T-cell (primary cell): ENCODE data around the gene SSBP3. TPM values are rescaled to one million over a fixed set of nuclear protein-coding genes. Genes with fewer than 3 reads are reported as not detected.

Source experiments
- ATAC-seq, 4 experiments: fragments of 200-7000 bp in 3 of 4; fragments of 150-1000 bp in 1 of 4; cut with Tn5 transposase; replicated peaks in 1 of 4; 1 replicate in 3 of 4; 2 replicates in 1 of 4; pipeline ENCODE4 v1.10.0; 2021; ENCODE audit warnings: moderate library complexity in 3 of 4, mild to moderate bottlenecking in 2 of 4, moderate number of reproducible peaks in 1 of 4
- CTCF ChIA-PET, 2 donors: fragments of 300-600 bp; sonication (Branson Sonifier 250); formaldehyde crosslinking; loops; one replicate each; lab custom pipeline; 2022; ENCODE audit warnings: antibody characterized with exemption in 2 of 2; lab: Charles Lee
- POLR2A ChIA-PET, 2 donors: fragments of 300-600 bp; sonication (Branson Sonifier 250); formaldehyde crosslinking; loops; one replicate each; lab custom pipeline; 2022; ENCODE audit warnings: antibody characterized with exemption in 2 of 2; lab: Charles Lee
- DNase-seq, 35 experiments: peaks; one replicate each; pipeline versions ENCODE4 v3.0.0 to v3.0.0-alpha.2; 2013 to 2023
- H3K27ac ChIP-seq: one replicate; pipeline ENCODE4 v1.5.1; 2013; ENCODE audit warnings: low read length
- H3K27me3 ChIP-seq, 2 experiments: replicated peaks in 1 of 2; 1 replicate in 1 of 2; 2 replicates in 1 of 2; pipeline versions ENCODE4 v1.6.1 to v1.7.0; 2013; ENCODE audit warnings: low read length in 1 of 2, mixed read lengths in 1 of 2; ENCODE audit not compliant: control insufficient read depth in 2 of 2, insufficient read depth in 2 of 2; ENCODE audit errors: extremely low read depth in 1 of 2
- H3K36me3 ChIP-seq, 2 donors: 1 replicate in 1 of 2; 2 replicates in 1 of 2; pipeline versions ENCODE4 v1.6.1 to v1.7.0; 2013; ENCODE audit warnings: low read length in 1 of 2; ENCODE audit not compliant: control insufficient read depth in 2 of 2, insufficient read depth in 1 of 2; ENCODE audit errors: extremely low read depth in 1 of 2
- H3K4me1 ChIP-seq, 2 experiments: 1 replicate in 1 of 2; 2 replicates in 1 of 2; pipeline versions ENCODE4 v1.6.1 to v1.7.0; 2013; ENCODE audit warnings: low read length in 2 of 2, mixed read lengths in 1 of 2; ENCODE audit not compliant: insufficient read depth in 2 of 2, control insufficient read depth in 1 of 2; ENCODE audit errors: extremely low read depth in 1 of 2
- H3K4me3 ChIP-seq, 2 donors: 1 replicate in 1 of 2; 2 replicates in 1 of 2; pipeline versions ENCODE4 v1.5.1 to v1.7.0; 2013; ENCODE audit warnings: mild to moderate bottlenecking in 2 of 2, low read length in 1 of 2, moderate library complexity in 1 of 2; ENCODE audit not compliant: control insufficient read depth in 1 of 2; ENCODE audit errors: extremely low read depth in 1 of 2
- H3K9me3 ChIP-seq: 2 replicates; pipeline ENCODE4 v1.7.0; 2013
- H3K27ac Mint-ChIP-seq, 2 donors: one replicate each; pipeline ENCODE4 v1.8.0; 2020 to 2021; ENCODE audit warnings: mild to moderate bottlenecking in 2 of 2, mixed read lengths in 2 of 2
- H3K27me3 Mint-ChIP-seq, 2 donors: one replicate each; pipeline ENCODE4 v1.8.0; 2021 to 2022; ENCODE audit warnings: mixed read lengths in 2 of 2
- H3K36me3 Mint-ChIP-seq: one replicate; pipeline ENCODE4 v1.8.0; 2021; ENCODE audit warnings: mixed read lengths
- H3K4me1 Mint-ChIP-seq, 3 donors: one replicate each; pipeline ENCODE4 v1.8.0; 2020 to 2022; ENCODE audit warnings: mixed read lengths in 3 of 3, mild to moderate bottlenecking in 1 of 3
- H3K4me3 Mint-ChIP-seq, 3 donors: one replicate each; pipeline ENCODE4 v1.8.0; 2020 to 2022; ENCODE audit warnings: mild to moderate bottlenecking in 3 of 3, mixed read lengths in 3 of 3, moderate library complexity in 3 of 3
- H3K9me3 Mint-ChIP-seq, 3 donors: one replicate each; pipeline ENCODE4 v1.8.0; 2020 to 2022; ENCODE audit warnings: mixed read lengths in 3 of 3
- WGBS: methylation state at CpG from one replicate; pipeline ENCODE4 v1.1.5; 2013; ENCODE audit warnings: missing lambda C conversion rate; ENCODE audit not compliant: insufficient coverage; 5-methylcytosine and 5-hydroxymethylcytosine counted together
- total RNA-seq, 35 experiments: library from RNA in 6 of 35; stranded (reverse) in 6 of 35; fragments of 120-200 nt in 1 of 35; gene quantifications; one replicate each; pipeline versions ENCODE4 v1.2.1 to v1.2.4 and lab custom pipeline; 2013 to 2026

The SSBP3 gene
- total RNA-seq, 5 donors from 2014 or later (not counting 1 experiment from before 2014, with no cell fraction given), result 51.5 to 84.5 (median 69.2) TPM

GRCh38 chr1:54177726-54178125 lies 228.5 kb downstream of the SSBP3 start:
- DNase-seq (no peak), ATAC-seq (no peak)
- CTCF ChIA-PET, result no interaction called here
- no peak overlapping the region for H3K27ac ChIP-seq
- H3K36me3 ChIP-seq, result peaks cover 7 to 15% of the 10 kb centered on the region in 2 donors
- Mint-ChIP-seq H3K9me3 (no peaks in the 10 kb centered on the region), H3K27ac (no peak overlapping the region), H3K4me1 (no peaks in the 10 kb centered on the region), H3K36me3 (peaks cover 12% of the 10 kb centered on the region), H3K4me3 (no peak overlapping the region), H3K27me3 (no peaks in the 10 kb centered on the region)
- H3K9me3 ChIP-seq, result no peaks in the 10 kb centered on the region
- no peaks in the 10 kb centered on the region for H3K27me3 ChIP-seq
- POLR2A ChIA-PET, result no interaction called here
- H3K4me1 ChIP-seq, result no peaks in the 10 kb centered on the region
- H3K4me3 ChIP-seq, result no peak overlapping the region
- WGBS, result 93% methylated on average over 8 of the region's 8 CpGs

GRCh38 chr1:54176621-54177327 lies 229.4 kb downstream of the SSBP3 start:
- Histone ChIP-seq H3K36me3 (peaks cover 7 to 15% of the 10 kb centered on the region in 2 donors), H3K27me3 (no peaks in the 10 kb centered on the region), H3K4me3 (no peak overlapping the region), H3K4me1 (no peaks in the 10 kb centered on the region), H3K27ac (no peak overlapping the region), H3K9me3 (no peaks in the 10 kb centered on the region)
- ChIA-PET CTCF (no interaction called here), POLR2A (no interaction called here)
- Mint-ChIP-seq H3K27me3 (no peaks in the 10 kb centered on the region), H3K4me3 (no peak overlapping the region), H3K27ac (no peak overlapping the region), H3K36me3 (peaks cover 15% of the 10 kb centered on the region), H3K4me1 (peaks cover 0 to 2% (median 0%) of the 10 kb centered on the region in 3 donors), H3K9me3 (no peaks in the 10 kb centered on the region)
- DNase-seq (no peak), ATAC-seq (no peak)
- WGBS, result 93% methylated on average over 4 of the region's 6 CpGs

Other genes with a start within 250 kb of the SSBP3 start
- 10 to 100 TPM in 3 of 5 donors, 1 to 10 TPM in 2; 5.7 to 11.5 (median 10.0) TPM for gene CYB5RL, start 206.4 kb downstream of the SSBP3 start, total RNA-seq
- gene MRPL37, start 206.2 kb downstream of the SSBP3 start, total RNA-seq, result 10 to 100 TPM; 27.4 to 45.7 (median 40.6) TPM
- 1 to 10 TPM in 2 of 5 donors, under 1 TPM in 3; 0.60 to 1.4 (median 0.93) TPM for gene ACOT11, start 141.8 kb upstream of the SSBP3 start, total RNA-seq
- gene FAM151A, start 217.1 kb upstream of the SSBP3 start, total RNA-seq, result not detected
- under 1 TPM; 0.15 to 0.63 (median 0.25) TPM for gene MROH7, start 235.4 kb upstream of the SSBP3 start, total RNA-seq